HG03060 (cell line): ENCODE measurements around the gene MAP4K4.

Source experiments
- ATAC-seq: cut with Tn5 transposase; IDR thresholded peaks from one replicate; pipeline ENCODE4 v1.9.1; 2021; ENCODE audit warnings: low read depth, moderate number of reproducible peaks; ENCODE audit not compliant: unreplicated experiment

Gene MAP4K4

DNA sequence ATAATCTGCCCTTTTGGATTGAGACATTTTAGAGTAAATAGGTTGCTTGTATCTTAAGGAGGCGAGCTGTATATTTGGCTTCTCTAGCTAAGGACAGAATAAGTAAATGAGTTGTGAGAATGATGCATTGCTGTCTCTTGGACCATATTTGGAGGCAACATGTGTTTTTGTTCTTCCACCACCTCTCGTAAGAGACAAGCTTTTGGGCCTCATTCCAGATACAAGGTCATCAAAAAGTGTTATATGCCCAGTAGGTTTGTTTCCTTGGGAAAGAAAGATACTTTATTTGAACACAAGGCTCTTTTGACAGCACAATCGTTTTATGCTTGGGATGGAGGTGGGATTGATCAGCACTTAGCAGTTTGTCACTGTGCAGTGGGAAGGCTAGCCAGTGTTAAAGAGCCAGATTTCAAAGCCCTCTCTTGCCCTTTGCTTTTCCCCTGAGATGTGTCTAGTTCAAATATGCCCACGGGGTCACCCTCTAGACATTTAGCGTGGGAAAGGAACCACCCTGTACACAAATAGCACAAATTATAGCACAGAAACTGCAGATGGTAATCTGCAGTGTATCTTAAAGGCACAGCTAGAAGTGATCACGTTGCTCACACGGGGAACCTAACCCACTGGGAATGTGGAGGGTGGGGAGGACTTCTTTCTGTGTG lies 131.3 kb downstream of the MAP4K4 start:
- ATAC-seq: no peak

DNA sequence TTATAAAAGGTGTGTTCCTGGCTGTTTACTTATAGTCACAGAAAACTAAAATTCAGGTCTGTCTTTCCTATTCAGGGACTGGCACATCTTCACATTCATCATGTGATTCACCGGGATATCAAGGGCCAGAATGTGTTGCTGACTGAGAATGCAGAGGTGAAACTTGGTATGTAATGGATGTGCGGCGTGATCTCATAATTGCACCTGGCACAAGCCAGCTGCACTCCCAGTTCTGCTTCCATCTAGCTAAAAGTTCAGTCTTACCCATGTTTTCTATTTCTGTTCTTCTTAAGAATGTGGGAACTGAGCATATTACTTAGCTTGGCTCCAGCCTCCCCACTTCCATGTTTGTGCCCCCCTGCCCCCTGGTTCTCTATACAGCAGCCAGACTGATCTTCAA lies 131.9 kb downstream of the MAP4K4 start:
- no peak for ATAC-seq

- ATAC-seq: no peak
Measured at GRCh38 chr2:101830146-101830545, 132.6 kb downstream of the MAP4K4 start.

GRCh38 chr2:101830555-101830954 lies 133.0 kb downstream of the MAP4K4 start:
- ATAC-seq: no peak

- ATAC-seq: peak; percentile 44
Measured at GRCh38 chr2:101831351-101831865, 133.9 kb downstream of the MAP4K4 start.

DNA sequence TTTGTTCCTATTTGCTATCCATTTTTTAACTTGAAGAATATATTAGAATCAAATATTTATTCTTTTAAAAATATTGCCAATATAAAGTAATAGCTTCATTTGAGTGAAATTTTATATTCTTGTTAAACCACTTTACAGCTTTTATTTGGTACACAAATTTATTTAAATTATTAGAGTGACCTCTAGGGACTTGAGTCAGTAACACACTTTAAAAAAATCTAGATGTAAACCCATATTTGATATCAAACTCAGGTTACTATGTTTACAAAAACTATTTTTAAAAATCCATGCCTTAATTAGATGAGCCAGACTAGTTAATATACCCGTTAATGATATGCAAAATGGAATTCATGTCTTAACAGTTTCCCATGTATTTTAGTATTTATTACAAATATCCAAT lies 134.6 kb downstream of the MAP4K4 start:
- ATAC-seq: no peak

- ATAC-seq: no peak
Measured at GRCh38 chr2:101833890-101834523, 136.5 kb downstream of the MAP4K4 start.

DNA sequence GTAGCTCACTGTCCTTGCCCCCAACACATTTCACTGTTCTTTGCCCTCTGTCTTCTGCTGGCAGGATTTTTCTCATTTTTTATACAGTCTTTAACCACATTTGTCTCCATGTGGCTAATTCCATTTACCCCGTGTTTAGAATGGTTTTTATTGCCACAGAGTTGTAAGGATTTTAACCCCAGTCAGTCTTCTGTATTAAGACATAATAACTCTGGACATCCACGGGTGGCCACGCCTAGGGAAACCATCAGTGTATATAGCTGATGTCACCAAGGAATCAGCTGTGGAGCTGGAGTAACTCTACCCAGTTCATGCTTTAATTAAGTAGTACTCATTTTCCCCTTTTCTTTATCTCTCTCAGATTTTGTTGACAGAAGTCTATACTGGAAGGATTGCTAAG lies 139.8 kb downstream of the MAP4K4 start:
- ATAC-seq: no peak

DNA sequence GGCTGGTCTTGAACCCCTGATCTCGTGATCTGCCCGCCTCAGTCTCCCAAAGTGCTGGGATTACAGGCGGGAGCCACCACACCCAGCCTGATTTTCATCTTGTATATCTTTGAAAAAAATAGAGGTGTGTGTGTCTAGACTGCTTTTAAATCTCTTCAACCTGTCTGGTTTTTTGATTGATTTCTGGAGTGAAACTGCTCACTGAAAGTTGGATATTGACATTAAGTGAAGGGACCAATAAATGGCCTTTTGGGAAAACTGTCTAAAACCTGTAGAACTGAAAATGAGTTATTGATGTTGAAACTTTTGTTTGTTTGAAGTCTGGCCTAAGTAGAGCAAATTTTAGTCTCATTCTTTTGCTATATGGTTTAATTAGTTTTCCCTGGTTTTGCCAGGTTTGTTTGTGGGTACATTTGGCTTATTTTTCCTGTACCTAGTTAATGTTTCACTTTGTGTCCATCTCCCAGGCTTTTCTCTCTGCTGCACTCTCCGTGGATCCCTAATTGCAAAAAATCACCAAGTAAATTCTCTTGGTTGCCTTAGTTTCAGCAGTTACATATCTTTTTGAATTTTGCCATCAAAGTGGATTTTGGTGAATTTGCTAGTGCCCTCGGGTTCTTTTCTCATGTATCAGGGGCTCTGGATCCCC lies 144.3 kb downstream of the MAP4K4 start:
- no peak for ATAC-seq

- no peak for ATAC-seq
Measured at GRCh38 chr2:101842471-101842870, 145.0 kb downstream of the MAP4K4 start.

GRCh38 chr2:101843048-101843447 lies 145.5 kb downstream of the MAP4K4 start:
- no peak for ATAC-seq

DNA sequence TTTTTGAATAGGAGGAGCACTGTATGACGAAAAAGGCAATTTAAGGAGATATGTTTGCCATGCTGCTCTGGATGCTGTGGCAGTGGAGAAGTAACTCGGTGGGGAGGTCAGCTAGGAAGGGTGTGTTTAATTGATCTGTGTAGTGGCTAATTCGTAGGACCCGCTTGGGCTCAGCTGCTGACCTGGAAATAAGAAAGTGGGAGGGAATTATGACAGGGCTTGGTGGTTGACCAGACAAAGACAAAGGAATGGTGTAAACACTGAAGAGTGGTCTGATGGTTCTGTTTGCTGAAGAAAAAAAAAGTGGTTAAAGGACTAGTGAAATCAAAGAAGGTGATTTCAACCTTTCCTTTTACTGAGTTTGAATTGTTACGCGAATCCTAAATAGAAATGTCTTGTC lies 146.0 kb downstream of the MAP4K4 start:
- no peak for ATAC-seq

DNA sequence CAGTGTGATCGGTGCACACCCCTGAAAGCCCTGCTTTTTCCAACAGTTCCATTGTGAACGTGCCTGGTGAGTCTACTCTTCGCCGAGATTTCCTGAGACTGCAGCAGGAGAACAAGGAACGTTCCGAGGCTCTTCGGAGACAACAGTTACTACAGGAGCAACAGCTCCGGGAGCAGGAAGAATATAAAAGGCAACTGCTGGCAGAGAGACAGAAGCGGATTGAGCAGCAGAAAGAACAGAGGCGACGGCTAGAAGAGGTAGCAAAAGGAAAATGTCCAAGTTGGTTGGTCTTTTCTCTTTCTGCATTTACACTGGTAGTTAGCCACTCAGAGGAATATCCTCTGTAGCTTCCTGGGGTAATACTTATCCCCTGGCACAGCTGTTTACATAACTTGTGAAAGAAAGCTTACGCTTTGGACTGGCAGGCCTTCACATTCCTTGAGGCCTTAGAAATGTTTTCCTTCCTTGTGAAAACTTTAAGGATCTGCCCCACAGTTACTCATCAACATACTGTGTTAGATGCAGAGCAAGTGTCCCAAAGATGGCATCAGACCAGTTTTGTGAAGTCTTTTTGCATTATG lies 146.6 kb downstream of the MAP4K4 start:
- no peak for ATAC-seq

- no peak for ATAC-seq
Measured at GRCh38 chr2:101846973-101847372, 149.5 kb downstream of the MAP4K4 start.

- ATAC-seq: no peak
Measured at GRCh38 chr2:101847661-101848339, 150.3 kb downstream of the MAP4K4 start.

GRCh38 chr2:101848769-101849410 lies 151.4 kb downstream of the MAP4K4 start:
- no peak for ATAC-seq

DNA sequence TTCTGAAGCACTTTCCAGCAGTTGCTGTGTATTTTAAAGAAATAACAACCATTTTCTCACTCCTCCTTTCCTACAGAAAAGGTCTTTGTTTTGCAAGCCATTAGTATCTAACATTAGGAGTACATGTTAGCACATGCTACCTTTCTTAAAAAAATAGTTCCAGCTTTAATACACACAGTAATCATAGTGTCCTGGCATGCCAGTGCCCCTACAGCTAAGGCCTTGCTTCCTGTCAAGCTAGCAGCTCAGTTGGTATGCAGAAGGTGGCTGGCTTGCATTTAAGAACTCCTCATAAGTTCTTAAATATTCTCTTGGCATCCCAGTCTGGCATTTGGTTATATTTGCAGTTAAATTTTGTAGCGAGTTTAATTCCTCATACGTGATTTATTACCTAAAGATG lies 152.9 kb downstream of the MAP4K4 start:
- ATAC-seq: no peak

DNA sequence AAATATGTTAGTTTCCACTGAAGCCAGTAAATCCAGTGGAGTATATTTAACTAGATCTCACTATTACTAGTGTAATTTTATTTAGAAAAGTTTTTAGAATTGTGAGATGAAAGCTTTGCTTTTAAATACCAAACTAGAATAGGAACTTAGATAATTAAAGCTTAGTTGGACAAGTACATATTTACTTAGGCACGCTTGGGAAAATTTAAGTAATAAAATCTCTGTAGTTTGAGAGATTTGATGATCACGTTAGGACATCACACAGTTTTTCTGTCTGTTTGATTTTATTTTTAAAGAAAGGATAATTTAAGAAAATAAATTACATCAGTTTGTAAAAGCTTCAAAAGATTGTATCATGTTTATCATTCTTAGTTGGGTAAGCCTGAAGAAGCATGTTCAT lies 153.5 kb downstream of the MAP4K4 start:
- no peak for ATAC-seq

DNA sequence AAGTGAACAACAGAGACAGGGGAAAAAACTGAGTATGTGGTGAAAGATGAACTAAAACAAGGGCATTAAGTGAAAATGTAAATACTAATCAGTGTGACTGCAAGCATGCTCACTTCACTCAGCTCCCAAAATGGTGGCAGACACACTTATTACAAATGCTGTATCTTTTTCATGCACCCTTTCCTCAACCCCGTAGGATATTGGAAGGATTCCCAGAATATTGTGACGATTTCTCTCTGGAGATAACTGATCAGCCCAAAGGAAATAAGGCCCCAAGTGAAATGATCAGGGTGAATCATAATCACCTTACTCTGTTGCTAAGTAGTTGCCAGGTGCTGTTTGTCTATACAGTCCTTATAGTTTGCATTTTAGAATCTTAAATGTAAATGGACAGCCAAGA lies 155.3 kb downstream of the MAP4K4 start:
- ATAC-seq: no peak

DNA sequence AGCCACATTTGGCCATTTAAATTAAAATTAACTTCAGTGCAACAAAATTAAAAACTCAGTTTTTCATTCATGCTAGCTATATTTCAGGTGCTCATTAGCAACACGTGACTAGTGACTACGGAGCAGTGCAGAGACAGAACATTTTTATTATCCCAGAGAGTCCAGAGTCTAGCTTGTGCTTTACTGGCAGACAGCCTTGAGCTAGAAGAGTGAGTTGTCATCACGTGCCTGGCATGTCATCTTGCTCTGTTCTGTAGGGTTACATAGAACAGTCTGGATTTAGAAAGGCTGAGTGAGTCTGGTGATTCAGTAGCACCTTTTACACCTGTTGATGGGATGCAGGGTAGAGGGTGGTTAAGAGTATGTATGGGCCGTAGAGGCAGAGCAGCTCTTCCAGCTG lies 157.4 kb downstream of the MAP4K4 start:
- no peak for ATAC-seq
